Gastroesophageal sphincter (tissue), 4 donors: ENCODE measurements around the gene RBBP4. TPM values are rescaled to one million over a fixed set of nuclear protein-coding genes. Genes with fewer than 3 reads are reported as not detected.

Experiments
- ATAC-seq: fragments of 150-250 bp; one replicate; pipeline ENCODE4 v1.9.1; 2016; ENCODE audit warnings: mild to moderate bottlenecking, moderate library complexity
- H3K27ac ChIP-seq, 4 donors: fragments of 200-600 bp; sonication (generic) in 3 of 4; 1 replicate in 3 of 4; 2 replicates in 1 of 4; pipeline ENCODE4 v1.5.1; 2016 to 2019
- H3K27me3 ChIP-seq: fragments of 200-600 bp; sonication (generic); one replicate; pipeline ENCODE4 v1.5.1; 2019
- H3K36me3 ChIP-seq, 2 donors: fragments of 200-600 bp; sonication (generic); one replicate each; pipeline ENCODE4 v1.5.1; 2019; ENCODE audit warnings: control low read depth in 1 of 2
- H3K4me1 ChIP-seq, 3 donors: fragments of 200-600 bp; sonication (generic); 1 replicate in 2 of 3; 2 replicates in 1 of 3; pipeline ENCODE4 v1.5.1; 2016 to 2019; ENCODE audit warnings: control low read depth in 2 of 3
- H3K4me3 ChIP-seq, 2 donors: fragments of 200-600 bp; sonication (generic); one replicate each; pipeline ENCODE4 v1.5.1; 2019; ENCODE audit warnings: mild to moderate bottlenecking in 1 of 2, moderate library complexity in 1 of 2
- H3K9me3 ChIP-seq, 3 donors: fragments of 200-600 bp; sonication (generic); one replicate each; pipeline ENCODE4 v1.5.1; 2017 to 2019; ENCODE audit warnings: control low read depth in 2 of 3
- EP300 ChIP-seq: sonication (generic); formaldehyde crosslinking; IDR thresholded peaks from one replicate; pipeline ENCODE4 v1.6.1; 2017; ENCODE audit warnings: antibody characterized with exemption, mild to moderate bottlenecking
- POLR2A ChIP-seq, 2 donors: fragments of 450-650 bp; IDR thresholded peaks; one replicate each; pipeline ENCODE4 v1.6.1; 2017; ENCODE audit warnings: antibody characterized with exemption in 2 of 2, mild to moderate bottlenecking in 2 of 2, moderate library complexity in 1 of 2
- POLR2AphosphoS5 ChIP-seq: sonication (generic); formaldehyde crosslinking; IDR thresholded peaks from one replicate; pipeline ENCODE4 v1.6.1; 2017; ENCODE audit warnings: antibody characterized with exemption
- WGBS, 2 donors: methylation state at CpG; one replicate each; pipeline ENCODE4 v1.1.5; 2018; ENCODE audit warnings: low coverage in 1 of 2; 5-methylcytosine and 5-hydroxymethylcytosine counted together
- total RNA-seq, 4 donors: library from RNA; depleted of rRNA; stranded (reverse); fragments of >200 nt; gene quantifications; one replicate each; pipeline ENCODE4 v1.1.0, GENCODE V29; 2016
- TF ChIP-seq, protein P1 (sequence below), 4 experiments: fragments of 200-600 bp in 2 of 4; fragments of 450-650 bp in 2 of 4; sonication (generic) in 1 of 4; IDR thresholded peaks; one replicate each; pipeline ENCODE4 v1.5.1; 2017 to 2019; ENCODE audit warnings: antibody characterized with exemption in 4 of 4, mild to moderate bottlenecking in 2 of 4, moderate library complexity in 2 of 4

Gene RBBP4
- 100 to 1,000 TPM in 2 of 4 donors, 10 to 100 TPM in 2; 87.4 to 111 (median 100) TPM for total RNA-seq

DNA sequence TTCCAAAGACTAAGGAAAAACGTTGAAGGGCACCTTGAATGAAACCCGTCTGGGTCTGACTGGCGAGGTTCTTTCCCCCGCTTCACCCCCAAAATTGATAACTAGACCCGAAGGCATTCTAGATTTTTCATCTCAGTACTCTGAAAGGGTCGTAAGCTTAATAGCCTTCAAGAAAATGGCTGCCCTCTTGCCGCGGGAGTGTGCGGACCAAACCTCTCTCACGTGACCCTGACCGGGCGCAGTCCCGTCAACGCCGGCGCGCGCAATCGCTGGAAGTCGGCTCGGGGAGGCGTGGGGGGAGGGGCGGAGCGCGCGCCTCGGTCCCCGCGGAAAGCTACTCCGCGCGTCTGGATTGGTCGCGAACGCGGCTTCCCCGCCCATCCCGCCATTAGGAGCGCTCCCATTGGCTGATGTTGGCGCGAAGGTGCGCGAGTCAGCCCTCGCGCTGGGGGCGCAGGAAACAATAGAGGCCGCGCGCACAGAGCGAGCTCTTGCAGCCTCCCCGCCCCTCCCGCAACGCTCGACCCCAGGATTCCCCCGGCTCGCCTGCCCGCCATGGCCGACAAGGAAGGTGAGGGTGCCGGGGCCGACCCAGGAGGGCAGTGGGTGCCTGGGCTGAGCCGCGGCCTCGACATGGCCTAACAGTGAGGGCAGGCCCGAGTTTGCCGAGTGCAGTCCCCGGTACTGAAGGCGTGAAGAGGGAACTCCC is at the start of gene RBBP4:
RBBP4 (plus strand) TSS at position 457 of the 709 bp plus-strand sequence; CDS start at position 556, 99 bp downstream.
- TF ChIP-seq POLR2A (IDR thresholded peaks at IDR 0.05): peak; percentile 75 to 76
- TF ChIP-seq, protein P1, sequence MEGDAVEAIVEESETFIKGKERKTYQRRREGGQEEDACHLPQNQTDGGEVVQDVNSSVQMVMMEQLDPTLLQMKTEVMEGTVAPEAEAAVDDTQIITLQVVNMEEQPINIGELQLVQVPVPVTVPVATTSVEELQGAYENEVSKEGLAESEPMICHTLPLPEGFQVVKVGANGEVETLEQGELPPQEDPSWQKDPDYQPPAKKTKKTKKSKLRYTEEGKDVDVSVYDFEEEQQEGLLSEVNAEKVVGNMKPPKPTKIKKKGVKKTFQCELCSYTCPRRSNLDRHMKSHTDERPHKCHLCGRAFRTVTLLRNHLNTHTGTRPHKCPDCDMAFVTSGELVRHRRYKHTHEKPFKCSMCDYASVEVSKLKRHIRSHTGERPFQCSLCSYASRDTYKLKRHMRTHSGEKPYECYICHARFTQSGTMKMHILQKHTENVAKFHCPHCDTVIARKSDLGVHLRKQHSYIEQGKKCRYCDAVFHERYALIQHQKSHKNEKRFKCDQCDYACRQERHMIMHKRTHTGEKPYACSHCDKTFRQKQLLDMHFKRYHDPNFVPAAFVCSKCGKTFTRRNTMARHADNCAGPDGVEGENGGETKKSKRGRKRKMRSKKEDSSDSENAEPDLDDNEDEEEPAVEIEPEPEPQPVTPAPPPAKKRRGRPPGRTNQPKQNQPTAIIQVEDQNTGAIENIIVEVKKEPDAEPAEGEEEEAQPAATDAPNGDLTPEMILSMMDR (IDR thresholded peaks at IDR 0.05): peak in 1 of 4 experiments; percentile 22
- no peak for TF ChIP-seq EP300
- peak; percentile 85 for TF ChIP-seq POLR2AphosphoS5
- peak within 1 kb of the TSS; percentile 97 to 100 (median 98) for H3K27ac ChIP-seq
- ATAC-seq: peak; percentile 95
- H3K9me3 ChIP-seq: no peaks in the 10 kb centered on the region
- H3K4me3 ChIP-seq: peak within 1 kb of the TSS; percentile 85 to 100
- peaks cover 0 to 32% of the 10 kb centered on the region in 2 donors for H3K36me3 ChIP-seq
- WGBS, 2 donors: 0% methylated on average over 5 to 11 of the region's 67 CpGs
- H3K4me1 ChIP-seq: peaks cover 0 to 72% (median 19%) of the 10 kb centered on the region in 3 donors
- H3K27me3 ChIP-seq: no peaks in the 10 kb centered on the region

DNA sequence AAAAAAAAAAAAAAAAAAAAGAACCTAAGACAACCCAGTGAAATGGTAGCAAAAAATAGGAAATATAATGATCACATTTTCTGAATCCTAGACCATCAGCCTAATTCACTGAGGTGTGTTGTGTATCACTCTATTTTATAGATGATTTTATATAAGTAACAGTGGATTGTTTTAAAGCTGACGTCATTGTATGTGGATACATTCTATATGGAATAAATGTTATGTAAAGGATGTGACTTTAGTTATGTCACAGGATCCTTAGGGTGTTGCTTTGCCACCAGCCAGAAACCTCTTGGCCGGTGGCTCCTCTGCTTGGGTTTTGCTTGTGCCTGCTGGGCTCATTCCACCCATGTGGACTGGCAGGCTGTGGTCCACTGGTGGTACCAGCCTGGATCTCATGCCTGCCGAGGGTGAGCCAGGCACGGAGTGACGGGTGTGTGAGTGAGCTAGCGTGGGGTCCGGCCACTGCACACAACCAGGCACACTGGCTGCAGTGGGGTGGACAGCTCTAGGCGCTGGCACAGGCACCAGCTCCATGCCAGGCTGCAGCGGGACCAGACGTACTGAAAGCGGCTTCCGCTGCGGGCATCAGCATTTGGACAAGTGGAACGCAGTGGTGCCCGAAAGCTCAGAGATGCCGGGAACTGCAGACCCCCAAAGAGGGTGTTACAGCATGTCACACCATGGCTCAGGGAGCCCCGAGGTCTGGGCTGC is 45.1 kb upstream of the RBBP4 start:
- ATAC-seq: no peak
- 79 to 90% methylated on average over 4 to 8 of the region's 17 CpGs for WGBS, 2 donors
- peaks cover 0 to 47% of the 10 kb centered on the region in 2 donors for H3K36me3 ChIP-seq
- H3K4me3 ChIP-seq: no peak overlapping the region
- no peaks in the 10 kb centered on the region for H3K4me1 ChIP-seq
- no peak overlapping the region for H3K27ac ChIP-seq
- no peaks in the 10 kb centered on the region for H3K27me3 ChIP-seq
- no peaks in the 10 kb centered on the region for H3K9me3 ChIP-seq
- no peak for TF ChIP-seq POLR2A (IDR thresholded peaks at IDR 0.05)
- no peak for TF ChIP-seq POLR2AphosphoS5

DNA sequence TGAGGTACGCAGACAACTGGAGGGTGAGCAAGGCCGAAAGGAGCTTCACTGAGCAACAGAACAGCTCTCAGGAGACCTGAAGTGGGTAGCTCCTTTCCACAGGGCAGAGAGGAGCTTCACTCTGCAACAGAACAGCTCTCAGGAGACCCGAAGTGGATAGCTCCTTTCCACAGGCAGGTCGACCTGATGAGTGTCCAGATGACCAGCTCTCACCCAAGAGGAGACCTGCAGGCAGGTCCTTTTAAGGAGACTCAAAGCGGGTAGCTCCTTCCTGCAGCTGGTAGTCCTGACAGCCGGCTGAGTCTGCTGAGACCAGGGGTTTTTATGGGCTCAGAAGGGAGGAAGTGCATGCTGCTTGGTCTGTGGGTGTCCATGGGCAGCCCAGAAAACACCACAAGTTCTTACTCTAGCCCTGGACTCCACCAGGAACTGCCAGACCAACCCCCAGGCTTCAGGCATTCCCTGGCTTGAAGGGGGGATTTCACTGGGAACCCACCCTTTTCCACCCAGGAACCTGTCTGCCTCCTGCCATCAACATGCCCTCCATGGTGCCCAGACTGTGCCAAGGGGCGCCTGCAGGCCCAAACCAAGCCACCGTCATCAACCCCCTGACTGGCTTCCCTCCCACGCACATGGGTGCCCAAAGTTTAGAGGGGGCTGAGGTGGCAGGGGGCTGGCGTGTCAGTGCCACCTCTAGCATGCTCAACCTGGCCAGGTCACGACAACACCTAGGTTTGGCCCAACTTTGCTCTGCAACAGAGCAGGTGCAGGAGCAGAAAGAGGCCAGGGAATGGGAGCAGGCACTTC is 44.2 kb upstream of the RBBP4 start:
- Histone ChIP-seq H3K27me3 (no peaks in the 10 kb centered on the region), H3K36me3 (peaks cover 0 to 39% of the 10 kb centered on the region in 2 donors), H3K9me3 (no peaks in the 10 kb centered on the region), H3K4me1 (peaks cover 0 to 4% (median 0%) of the 10 kb centered on the region in 3 donors), H3K27ac (no peak overlapping the region), H3K4me3 (no peak overlapping the region)
- WGBS, 2 donors: 57% methylated on average over 1 of the region's 11 CpGs; no CpG with 5 or more reads in 1 of the 2 donors
- TF ChIP-seq POLR2A (IDR thresholded peaks at IDR 0.05) (no peak), EP300 (no peak), POLR2AphosphoS5 (no peak)
- TF ChIP-seq, protein P1 (IDR thresholded peaks at IDR 0.05): no peak
- no peak for ATAC-seq

DNA sequence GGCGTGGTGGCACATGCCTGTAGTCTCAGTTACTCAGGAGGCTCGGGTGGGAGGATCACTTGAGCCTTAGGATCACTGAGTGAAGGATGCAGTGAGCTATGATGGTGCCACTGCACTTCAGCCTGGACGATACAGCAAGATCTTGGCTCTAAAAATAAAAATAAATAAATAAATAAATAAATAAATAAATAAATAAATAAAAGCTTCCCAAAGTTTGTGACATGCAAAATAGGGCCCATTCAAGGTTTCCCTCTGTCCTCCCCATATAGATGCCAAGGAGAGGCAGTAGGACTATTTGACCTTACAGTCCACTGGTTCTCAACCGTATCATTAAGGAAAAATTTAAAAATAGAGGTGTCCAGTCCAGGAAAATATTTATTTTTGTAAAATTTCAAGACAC is 41.8 kb upstream of the RBBP4 start:
- Histone ChIP-seq H3K36me3 (peaks cover 0 to 19% of the 10 kb centered on the region in 2 donors), H3K27ac (no peak overlapping the region), H3K4me3 (no peak overlapping the region), H3K27me3 (no peaks in the 10 kb centered on the region), H3K4me1 (peaks cover 0 to 15% (median 0%) of the 10 kb centered on the region in 3 donors), H3K9me3 (no peaks in the 10 kb centered on the region)
- ATAC-seq: no peak
- WGBS, 2 donors: 80 to 85% methylated on average over 4 of the region's 4 CpGs
- TF ChIP-seq EP300 (no peak), POLR2AphosphoS5 (no peak), POLR2A (IDR thresholded peaks at IDR 0.05) (no peak)
- TF ChIP-seq, protein P1 (IDR thresholded peaks at IDR 0.05): no peak

DNA sequence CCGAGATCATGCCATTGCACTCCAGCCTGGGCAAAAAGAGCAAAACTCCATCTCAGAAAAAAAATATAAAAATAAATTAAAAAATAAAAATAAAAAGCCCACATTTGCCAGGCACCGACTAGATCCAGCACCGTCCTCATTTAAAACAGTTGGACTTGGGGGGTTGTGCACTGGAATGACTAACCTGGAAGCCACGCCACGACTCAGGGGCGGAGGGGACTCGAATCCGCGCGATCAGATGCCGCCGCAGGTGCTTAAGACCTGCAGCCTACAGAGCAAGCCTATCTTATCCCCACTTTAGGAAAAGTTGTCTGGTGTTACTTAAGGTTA is 39.2 kb upstream of the RBBP4 start:
- ATAC-seq: peak; percentile 54
- WGBS, 2 donors: 9 to 10% methylated on average over 10 to 12 of the region's 12 CpGs
- peaks cover 0 to 5% of the 10 kb centered on the region in 2 donors for H3K36me3 ChIP-seq
- TF ChIP-seq, protein P1 (IDR thresholded peaks at IDR 0.05): no peak
- no peak for TF ChIP-seq POLR2AphosphoS5
- TF ChIP-seq EP300: no peak
- no peak for TF ChIP-seq POLR2A (IDR thresholded peaks at IDR 0.05)
- H3K4me3 ChIP-seq: peak overlapping the region; percentile 25 to 59
- H3K4me1 ChIP-seq: peaks cover 0 to 15% (median 0%) of the 10 kb centered on the region in 3 donors
- no peaks in the 10 kb centered on the region for H3K9me3 ChIP-seq
- H3K27ac ChIP-seq: peak overlapping the region in 2 of 4 donors; percentile 31 to 66
- H3K27me3 ChIP-seq: no peaks in the 10 kb centered on the region
